Hypothalamus (tissue), 51 donors: ENCODE results near the gene RPL41.

Experiments
- DNase-seq, 51 donors: peaks; one replicate each; lab custom pipeline; 2025; lab: John Stamatoyannopoulos, UW

Gene RPL41

GRCh38 chr12:56163533-56164344 is 47.3 kb downstream of the RPL41 start:
- no peak for DNase-seq

GRCh38 chr12:56164345-56164729 is 47.9 kb downstream of the RPL41 start:
- no peak for DNase-seq

GRCh38 chr12:56165369-56165768 is 48.9 kb downstream of the RPL41 start:
- no peak for DNase-seq
